OCI-LY1 (cell line): Measurements from ENCODE around the gene ANKFN1.

Experiments used
- EZH2 ChIP-seq: fragments of 200-600 bp; sonication (generic), shearing (Covaris generic); IDR thresholded peaks from 2 replicates; pipeline ENCODE4 v1.8.0; 2017; ENCODE audit warnings: borderline replicate concordance, mixed run types, mild to moderate bottlenecking, antibody characterized with exemption, low read length, moderate library complexity, mixed read lengths
- TF ChIP-seq, protein P1 (sequence below): fragments of 200-600 bp; sonication (generic), shearing (Covaris generic); IDR thresholded peaks from 2 replicates; pipeline ENCODE4 v1.5.1; 2017; ENCODE audit warnings: mild to moderate bottlenecking, antibody characterized with exemption, low read length, moderate library complexity, mixed read lengths

DNA sequence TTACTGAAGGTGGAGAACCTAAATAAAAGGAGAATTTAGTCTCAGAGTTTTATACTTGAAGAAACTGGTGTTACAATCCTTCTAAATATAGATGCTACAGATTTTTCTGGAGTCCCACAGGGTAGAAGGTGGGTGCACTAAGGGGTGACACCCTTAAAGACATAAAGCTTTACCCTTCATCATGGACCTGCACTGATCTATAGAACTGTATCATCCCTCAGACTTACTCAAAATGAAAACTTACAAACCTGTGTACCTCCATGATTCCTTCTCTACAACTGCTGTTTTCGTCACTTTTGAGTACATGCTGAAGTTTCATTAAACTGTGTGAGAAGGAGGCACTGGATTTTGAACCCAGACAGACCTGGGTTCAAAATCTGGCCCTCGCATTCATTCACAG, 270.7 kb downstream of the ANKFN1 start:
- TF ChIP-seq, protein P1, sequence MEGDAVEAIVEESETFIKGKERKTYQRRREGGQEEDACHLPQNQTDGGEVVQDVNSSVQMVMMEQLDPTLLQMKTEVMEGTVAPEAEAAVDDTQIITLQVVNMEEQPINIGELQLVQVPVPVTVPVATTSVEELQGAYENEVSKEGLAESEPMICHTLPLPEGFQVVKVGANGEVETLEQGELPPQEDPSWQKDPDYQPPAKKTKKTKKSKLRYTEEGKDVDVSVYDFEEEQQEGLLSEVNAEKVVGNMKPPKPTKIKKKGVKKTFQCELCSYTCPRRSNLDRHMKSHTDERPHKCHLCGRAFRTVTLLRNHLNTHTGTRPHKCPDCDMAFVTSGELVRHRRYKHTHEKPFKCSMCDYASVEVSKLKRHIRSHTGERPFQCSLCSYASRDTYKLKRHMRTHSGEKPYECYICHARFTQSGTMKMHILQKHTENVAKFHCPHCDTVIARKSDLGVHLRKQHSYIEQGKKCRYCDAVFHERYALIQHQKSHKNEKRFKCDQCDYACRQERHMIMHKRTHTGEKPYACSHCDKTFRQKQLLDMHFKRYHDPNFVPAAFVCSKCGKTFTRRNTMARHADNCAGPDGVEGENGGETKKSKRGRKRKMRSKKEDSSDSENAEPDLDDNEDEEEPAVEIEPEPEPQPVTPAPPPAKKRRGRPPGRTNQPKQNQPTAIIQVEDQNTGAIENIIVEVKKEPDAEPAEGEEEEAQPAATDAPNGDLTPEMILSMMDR = no peak
- TF ChIP-seq EZH2 = no peak
